Measurements from ENCODE around the gene TTF1.

TTF1 gene

GRCh38 chr9:132357764-132358163, 48.9 kb downstream of the TTF1 start:
- no peak for DNase-seq

DNA sequence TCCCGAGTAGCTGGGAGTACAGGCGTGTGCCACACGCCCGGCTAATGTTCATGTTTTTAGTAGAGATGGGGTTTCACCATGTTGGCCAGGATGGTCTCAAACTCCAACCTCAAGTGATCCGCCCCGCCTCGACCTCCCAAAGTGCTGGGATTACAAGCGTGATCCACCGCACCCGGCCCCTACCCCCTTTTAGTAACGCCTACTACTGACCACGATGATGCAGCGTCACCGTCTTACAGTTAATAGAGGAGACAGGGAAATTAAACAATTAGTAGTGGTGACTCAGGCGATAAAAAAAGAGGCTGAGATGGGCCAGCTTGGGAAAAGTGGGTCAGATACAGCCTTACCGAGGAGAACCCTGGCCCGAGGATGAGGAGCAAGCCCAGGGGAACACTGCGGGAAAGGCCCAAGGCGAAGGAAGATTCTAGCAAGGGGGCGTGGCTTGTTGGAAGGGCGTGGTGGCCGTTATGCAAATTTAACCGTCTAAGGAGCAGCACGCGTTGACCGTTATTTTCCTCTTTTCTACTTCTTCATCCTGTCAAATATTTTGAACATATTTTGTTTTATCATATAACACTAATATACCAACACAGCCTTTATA, 50.2 kb downstream of the TTF1 start:
- no peak for DNase-seq

- DNase-seq = peak; percentile 98
Observed at GRCh38 chr9:132354637-132355355, 51.8 kb downstream of the TTF1 start, which contains the start of gene SETX. Gene SETX (minus strand): TSS chr9:132354986. CDS start chr9:132349428, 5,558 bp downstream.

- no peak for DNase-seq
Observed at GRCh38 chr9:132351404-132352045, 55.1 kb downstream of the TTF1 start.

GRCh38 chr9:132350861-132351315, 55.8 kb downstream of the TTF1 start:
- no peak for DNase-seq

GRCh38 chr9:132348676-132349075, 58.0 kb downstream of the TTF1 start:
- DNase-seq = no peak

- no peak for DNase-seq
Observed at GRCh38 chr9:132346177-132346576, 60.5 kb downstream of the TTF1 start.

GRCh38 chr9:132341177-132341840, 65.3 kb downstream of the TTF1 start:
- DNase-seq = no peak

DNA sequence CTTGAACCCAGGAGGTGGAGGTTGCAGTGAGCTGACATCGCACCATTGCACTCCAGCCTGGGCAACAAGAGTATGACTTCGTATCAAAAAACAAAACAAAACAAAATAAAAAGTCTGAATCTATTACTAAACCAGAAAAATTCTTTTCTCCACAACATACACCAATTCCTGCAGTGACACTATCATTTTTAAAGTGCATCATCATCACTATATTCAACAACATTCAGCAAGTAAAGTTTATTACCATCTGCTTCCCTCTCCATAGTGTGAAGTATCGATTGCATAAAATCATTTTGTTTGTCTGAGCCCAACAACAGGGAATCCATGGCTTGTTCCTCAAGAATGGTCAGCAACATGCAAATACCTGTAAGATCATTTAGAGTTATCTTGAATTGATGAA, 72.3 kb downstream of the TTF1 start:
- DNase-seq = no peak

DNA sequence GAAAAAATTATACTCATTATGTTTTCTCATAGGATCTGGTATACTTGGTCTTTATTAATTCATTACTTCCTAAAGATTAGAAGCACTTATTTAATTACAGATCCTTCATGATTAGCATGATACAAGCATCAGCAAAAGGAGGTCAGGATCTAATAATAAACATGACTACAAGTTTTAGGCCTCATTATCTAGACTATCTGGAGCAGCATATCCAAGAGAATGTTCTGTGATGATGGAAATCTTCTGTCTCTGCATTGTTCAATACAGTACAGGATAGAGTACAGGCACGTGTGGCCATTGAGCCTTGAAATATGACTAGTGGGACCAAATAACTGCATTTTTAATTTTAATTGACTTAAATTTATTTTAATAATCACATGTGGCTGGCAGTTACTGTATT, 73.1 kb downstream of the TTF1 start:
- no peak for DNase-seq

GRCh38 chr9:132328580-132328979, 78.1 kb downstream of the TTF1 start:
- DNase-seq = no peak

DNA sequence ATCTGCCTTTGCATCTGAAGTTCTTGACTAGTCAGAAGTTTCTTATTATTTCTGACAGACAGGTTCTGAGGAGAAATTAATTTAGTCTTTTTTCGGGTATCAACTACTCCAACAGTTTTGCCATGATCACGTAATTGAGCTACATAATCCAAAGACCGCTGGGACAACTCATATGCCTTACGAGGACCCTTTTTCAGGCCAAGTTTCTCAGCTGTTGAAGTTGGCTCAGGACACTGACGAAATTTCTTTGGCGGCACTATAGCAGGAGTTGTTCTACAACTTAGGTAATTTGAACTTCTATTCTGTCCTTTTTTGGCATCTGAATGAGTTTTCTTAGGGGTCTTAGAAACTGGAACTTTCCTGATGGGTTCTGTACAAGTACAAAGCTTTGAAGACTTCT, 79.1 kb downstream of the TTF1 start:
- DNase-seq = no peak

Data from activated CD8-positive, alpha-beta memory T cell treated with anti-CD3 and anti-CD28 coated beads for 24 hours (primary cell).